ENCODE data around the gene OR10A2.

- TF ChIP-seq, protein P1, sequence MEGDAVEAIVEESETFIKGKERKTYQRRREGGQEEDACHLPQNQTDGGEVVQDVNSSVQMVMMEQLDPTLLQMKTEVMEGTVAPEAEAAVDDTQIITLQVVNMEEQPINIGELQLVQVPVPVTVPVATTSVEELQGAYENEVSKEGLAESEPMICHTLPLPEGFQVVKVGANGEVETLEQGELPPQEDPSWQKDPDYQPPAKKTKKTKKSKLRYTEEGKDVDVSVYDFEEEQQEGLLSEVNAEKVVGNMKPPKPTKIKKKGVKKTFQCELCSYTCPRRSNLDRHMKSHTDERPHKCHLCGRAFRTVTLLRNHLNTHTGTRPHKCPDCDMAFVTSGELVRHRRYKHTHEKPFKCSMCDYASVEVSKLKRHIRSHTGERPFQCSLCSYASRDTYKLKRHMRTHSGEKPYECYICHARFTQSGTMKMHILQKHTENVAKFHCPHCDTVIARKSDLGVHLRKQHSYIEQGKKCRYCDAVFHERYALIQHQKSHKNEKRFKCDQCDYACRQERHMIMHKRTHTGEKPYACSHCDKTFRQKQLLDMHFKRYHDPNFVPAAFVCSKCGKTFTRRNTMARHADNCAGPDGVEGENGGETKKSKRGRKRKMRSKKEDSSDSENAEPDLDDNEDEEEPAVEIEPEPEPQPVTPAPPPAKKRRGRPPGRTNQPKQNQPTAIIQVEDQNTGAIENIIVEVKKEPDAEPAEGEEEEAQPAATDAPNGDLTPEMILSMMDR (IDR thresholded peaks at IDR 0.05): no peak
- no peak for TF ChIP-seq POLR2A (IDR thresholded peaks at IDR 0.05)
- TF ChIP-seq EP300 (IDR thresholded peaks at IDR 0.05): no peak
Measured at GRCh38 chr11:6850526-6850925, 12.3 kb upstream of the OR10A2 start.

Measured in ovary (tissue), 3 donors.